ENCODE measurements around the gene TMEM183A.

The TMEM183A gene

GRCh38 chr1:203048086-203048485, 40.9 kb downstream of the TMEM183A start:
- no peak for DNase-seq

GRCh38 chr1:203048555-203049051, 41.4 kb downstream of the TMEM183A start:
- no peak for DNase-seq

GRCh38 chr1:203049077-203049476, 41.9 kb downstream of the TMEM183A start:
- no peak for DNase-seq

- no peak for DNase-seq
Observed at GRCh38 chr1:203049576-203050180, 42.5 kb downstream of the TMEM183A start.

GRCh38 chr1:203050826-203051225, 43.7 kb downstream of the TMEM183A start:
- DNase-seq: no peak

GRCh38 chr1:203051841-203052324, 44.7 kb downstream of the TMEM183A start:
- no peak for DNase-seq

GRCh38 chr1:203052601-203053000, 45.4 kb downstream of the TMEM183A start:
- no peak for DNase-seq

DNA sequence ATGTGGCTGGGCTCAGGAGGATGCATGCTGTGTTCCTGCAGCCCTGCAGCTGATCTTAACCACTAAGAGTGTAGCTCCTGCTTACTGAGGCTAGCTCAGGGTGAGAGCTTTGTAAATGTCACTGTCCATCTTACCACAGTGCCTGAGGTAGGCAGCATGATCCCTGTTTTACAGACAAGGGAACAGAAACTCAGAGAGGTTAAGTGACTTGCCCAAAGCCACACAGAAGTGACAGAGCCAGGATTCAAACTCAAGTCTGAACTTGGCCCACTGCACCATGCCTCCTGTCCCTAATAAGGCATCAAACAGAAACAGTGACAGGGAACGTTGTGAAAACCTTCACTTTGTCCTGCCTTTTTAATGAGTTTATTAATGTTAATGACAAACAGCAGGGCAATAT, 47.0 kb downstream of the TMEM183A start:
- no peak for DNase-seq

DNA sequence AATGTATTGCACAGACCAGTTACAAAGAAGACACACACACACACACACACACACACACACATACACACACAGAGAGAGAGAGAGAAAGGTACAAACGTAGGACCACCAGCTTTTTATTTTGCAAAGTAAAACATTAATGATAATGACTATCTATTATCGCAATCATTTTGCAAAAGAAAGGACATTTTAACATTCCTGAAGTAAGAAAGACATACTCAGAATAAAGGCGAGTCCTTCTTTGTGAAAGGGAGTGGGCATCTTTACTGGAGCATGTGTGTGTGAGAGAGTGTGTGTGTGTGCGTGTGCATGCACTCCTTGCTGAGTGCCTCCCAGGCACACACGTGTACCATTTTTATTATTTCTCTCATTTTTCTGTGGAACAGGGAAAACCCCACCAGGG, 47.5 kb downstream of the TMEM183A start:
- no peak for DNase-seq

- no peak for DNase-seq
Observed at GRCh38 chr1:203055161-203055799, 48.1 kb downstream of the TMEM183A start.

DNA sequence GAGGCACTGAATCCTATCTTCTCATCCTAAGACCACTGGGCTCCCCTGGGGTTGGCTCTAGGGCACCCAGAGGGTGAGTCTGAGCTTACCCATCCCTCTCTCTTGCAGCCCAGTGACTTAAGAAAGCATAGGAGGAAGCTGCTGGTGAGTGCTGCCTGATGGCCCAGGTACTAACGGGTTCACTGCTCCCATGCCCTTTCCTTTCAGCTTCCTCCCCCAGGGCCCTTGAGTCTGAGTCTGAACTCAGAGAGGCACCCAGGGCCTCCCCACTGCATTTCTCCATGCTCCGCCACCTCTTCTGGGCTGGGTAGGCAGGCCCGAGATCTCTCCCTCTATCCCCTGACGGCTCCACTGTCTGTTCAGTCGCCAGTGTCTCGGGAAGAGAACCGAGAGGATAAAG, 48.8 kb downstream of the TMEM183A start:
- no peak for DNase-seq

DNA sequence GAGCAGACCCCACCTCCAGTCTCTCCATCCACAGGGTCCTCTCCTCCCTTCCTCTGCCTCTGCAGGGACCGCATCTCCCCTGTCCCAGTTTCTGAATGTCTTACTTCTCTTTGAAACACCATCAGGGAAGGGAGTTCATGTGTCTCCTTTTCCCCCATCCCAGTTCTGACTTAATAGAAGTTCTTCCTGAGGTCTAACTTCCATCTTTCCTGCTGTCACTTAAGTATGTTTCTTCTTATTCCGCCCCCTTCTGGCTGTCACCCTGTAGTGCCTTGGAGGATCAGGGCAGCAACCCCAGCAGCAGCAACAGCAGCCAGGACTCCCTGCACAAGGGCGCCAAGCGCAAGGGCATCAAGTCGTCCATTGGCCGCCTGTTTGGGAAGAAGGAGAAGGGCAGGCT, 49.3 kb downstream of the TMEM183A start:
- DNase-seq: no peak

GRCh38 chr1:203057911-203058675, 50.9 kb downstream of the TMEM183A start:
- DNase-seq: no peak

GRCh38 chr1:203058676-203058935, 51.4 kb downstream of the TMEM183A start:
- no peak for DNase-seq

DNA sequence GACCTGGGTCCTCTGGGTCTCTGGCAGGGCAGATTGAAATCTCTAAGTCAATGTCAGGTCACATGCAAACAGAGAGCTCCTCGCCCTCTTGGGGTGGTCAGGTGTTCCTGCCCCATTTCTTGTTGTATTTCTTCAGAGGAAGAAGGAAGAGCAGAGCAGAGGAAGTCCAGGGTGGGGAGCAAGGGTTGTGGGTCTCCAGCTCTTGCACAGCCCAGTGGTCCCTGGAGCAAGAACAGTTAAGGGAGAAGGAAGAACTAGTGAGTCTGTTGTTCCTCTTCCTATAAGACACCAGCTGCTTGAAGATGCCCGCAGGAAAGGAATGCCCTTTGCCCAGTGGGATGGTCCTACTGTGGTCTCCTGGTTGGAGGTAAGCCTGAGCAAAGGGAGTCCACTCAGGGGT, 52.3 kb downstream of the TMEM183A start:
- DNase-seq: no peak

DNA sequence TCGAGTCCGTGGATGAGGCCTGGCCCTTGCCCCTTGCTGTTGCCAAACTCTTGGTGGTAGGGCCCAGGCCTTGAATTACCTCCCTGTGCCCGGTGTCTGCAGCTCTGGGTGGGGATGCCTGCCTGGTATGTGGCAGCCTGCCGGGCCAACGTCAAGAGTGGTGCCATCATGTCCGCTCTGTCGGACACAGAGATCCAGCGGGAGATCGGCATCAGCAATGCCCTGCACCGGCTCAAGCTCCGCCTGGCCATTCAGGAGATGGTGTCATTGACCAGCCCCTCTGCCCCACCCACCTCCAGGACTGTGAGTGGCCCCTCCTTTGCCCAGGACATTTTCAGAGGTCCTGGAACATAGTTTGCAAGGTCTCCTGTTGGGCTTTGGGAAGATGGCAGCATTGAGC, 52.9 kb downstream of the TMEM183A start:
- no peak for DNase-seq

GRCh38 chr1:203063287-203063686, 56.1 kb downstream of the TMEM183A start:
- DNase-seq: no peak

- DNase-seq: no peak
Observed at GRCh38 chr1:203065191-203065590, 58.0 kb downstream of the TMEM183A start.

GRCh38 chr1:203065986-203066385, 58.8 kb downstream of the TMEM183A start:
- no peak for DNase-seq

- DNase-seq: no peak
Observed at GRCh38 chr1:203066965-203067364, 59.8 kb downstream of the TMEM183A start.

- DNase-seq: no peak
Observed at GRCh38 chr1:203069030-203069747, 62.0 kb downstream of the TMEM183A start.

GRCh38 chr1:203072002-203072602, 64.9 kb downstream of the TMEM183A start:
- no peak for DNase-seq

DNA sequence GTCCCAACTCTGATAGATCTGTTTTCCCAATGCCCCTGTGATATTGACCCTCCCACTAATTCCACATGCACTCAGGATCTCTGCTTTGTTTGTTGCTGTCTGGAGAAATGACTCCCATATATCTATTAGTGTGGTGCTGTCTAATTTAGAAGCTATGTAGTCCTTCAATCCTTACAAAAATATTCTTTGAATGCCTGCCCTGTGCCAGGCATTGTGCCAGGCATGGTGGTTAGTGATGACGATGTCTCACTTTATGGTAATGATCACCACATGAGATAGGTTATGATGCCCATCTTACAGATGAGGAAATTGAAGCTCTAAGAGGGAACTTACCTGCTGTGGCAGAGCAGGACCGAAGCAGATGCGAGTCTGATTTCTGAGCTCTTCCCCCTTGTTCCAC, 65.7 kb downstream of the TMEM183A start:
- DNase-seq: no peak

Data from activated T-cell treated with anti-CD3 and anti-CD28 coated beads, Interleukin-2, amount 50 U/mL, for 1 hour (primary cell).